Measurements from ENCODE around the gene ESR1.

ESR1 gene

DNA sequence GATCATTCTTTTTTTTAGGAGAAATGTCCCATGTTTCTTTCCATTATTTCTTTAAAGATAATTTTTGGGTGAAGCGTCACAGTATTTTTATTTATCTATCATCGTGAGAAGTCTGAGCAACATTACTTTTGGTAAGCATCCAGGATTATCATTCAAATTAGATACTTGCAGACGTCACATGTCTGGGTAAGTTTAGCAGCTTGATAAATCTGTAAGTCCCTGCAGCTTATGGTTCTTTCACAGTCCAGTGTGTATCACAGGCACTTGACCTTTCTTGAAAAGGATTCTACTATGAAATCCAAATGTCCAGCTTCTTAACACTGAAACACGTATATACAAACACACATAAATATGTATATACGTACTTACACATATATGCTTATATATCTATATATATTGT is 359.4 kb downstream of the ESR1 start:
- no peak for DNase-seq (ENCODE audit: extremely low read depth in 1 of 2, low read depth in 1 of 2)

DNA sequence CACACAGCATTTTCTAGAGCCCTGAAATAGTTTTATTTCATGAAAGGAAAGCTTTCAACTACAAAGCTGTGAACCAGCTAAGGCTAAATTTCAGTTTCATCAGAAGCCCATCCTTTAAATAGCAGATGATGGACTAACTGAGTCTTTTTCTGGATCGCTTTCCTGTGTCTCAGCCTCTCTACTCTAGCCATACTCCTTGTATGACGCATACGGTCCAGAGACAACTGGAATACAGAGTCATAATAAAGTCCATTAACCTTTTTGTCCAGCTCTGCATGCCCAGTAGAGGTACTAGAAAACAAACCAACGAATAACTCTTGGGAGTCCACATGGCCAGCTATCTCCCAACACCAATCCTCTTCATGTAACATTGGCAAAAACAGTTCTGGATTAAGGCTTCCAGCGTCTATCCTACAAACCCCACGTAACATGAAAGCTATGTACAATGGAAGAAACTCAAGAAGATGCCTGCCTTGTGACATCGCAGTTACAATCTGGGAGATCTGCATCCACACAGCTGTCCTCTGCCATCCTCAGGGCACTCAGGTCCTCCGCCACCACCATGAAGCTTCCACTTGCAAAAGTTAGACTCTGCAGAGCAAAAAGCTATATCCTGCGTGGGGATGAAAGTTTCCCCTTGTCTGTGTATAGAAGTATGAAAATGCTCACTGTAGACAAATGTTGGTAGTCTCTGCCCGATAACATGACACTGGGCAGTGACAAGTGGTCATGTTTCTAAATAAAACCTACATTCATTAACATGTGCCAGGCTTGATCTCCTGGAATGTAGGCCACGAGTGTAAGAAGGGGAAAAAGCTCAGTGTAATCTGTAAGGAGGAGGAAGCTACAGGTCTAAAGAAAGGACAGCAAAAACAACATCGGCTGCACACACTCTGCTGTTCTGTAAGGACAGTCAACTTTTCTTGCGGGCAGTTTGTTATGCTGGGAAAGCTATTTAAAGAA is 360.4 kb downstream of the ESR1 start:
- DNase-seq (ENCODE audit: extremely low read depth in 1 of 2, low read depth in 1 of 2), result no peak

DNA sequence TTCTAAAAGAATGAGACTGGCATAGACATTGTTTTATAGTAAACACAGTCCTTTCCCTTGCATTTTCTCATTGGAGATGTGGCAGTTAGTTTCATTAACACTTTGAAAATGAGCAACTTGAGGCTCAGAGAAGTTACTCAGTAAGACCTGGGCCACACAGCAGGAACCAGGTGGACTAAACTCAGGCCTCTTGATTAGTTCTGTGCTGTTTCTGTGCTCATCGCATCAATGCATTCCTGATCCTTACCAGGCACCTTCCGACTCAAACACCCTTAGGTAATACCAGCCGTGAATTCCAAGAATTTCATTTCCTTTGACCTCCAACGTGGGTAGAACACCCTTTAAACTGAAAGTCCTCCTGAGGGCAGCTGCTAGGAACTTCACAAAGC is 362.8 kb downstream of the ESR1 start:
- no peak for DNase-seq (ENCODE audit: extremely low read depth in 1 of 2, low read depth in 1 of 2)

DNA sequence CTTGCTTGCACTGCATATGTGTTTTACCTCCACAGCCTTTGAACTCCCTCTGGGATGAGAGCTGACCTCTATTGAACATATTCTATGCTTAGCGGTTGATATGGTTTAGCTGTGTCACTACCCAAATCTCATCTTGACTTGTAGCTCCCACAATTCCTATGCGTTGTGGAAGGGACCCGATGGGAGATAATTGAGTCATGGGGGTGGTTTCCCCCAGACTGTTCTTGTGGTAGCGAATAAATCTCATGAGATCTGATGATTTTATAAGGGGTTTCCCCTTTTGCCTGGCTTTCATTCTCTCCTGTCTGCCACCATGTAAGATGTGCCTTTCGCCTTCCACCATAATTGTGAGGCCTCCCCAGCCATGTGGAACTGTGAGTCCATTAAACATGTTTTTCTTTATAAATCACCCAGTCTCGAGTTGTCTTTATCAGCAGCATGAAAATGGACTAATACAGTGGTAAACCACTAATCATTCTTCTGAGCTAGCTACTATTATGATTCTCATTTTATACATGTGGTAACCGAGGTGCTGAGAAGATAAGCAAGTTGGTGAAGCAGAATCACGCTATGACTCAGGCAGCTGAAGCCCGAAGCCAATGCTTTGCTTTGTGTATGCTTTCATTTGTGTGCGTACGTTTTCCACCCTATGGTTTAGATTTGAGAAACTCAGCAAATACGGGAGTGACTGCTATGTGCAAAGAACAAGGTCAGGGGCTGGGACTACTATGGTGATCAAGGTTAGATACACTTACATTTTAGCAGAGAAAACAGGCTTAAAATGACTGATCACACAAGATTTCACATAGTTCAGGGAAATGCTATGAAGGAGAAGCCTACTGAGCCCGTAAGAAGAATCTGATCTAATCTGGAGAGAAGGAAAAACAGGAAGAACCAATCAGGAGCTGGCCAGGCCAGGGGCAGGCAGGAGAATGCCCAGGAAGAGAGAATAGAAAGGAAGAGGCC is 363.5 kb downstream of the ESR1 start:
- DNase-seq (ENCODE audit: extremely low read depth in 1 of 2, low read depth in 1 of 2), result no peak

DNA sequence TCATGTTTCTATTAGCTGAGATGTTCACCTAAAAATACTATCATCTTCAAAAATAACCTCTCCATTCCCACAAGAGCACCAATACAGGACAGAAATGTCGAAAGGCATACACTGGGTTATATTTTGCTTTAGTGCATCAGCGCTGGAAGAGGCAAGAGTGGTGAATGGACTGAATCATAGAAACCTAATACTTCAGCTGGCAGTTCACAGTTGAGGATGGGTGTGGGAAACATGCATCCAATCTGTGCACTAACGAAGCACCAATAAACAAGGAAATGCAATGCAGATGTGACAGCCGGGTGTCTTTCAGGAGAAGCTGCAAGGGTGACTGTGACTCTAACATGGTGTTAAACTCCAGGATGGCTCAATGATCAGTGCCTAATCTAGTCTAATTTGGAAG is 365.8 kb downstream of the ESR1 start:
- no peak for DNase-seq (ENCODE audit: extremely low read depth in 1 of 2, low read depth in 1 of 2)

DNA sequence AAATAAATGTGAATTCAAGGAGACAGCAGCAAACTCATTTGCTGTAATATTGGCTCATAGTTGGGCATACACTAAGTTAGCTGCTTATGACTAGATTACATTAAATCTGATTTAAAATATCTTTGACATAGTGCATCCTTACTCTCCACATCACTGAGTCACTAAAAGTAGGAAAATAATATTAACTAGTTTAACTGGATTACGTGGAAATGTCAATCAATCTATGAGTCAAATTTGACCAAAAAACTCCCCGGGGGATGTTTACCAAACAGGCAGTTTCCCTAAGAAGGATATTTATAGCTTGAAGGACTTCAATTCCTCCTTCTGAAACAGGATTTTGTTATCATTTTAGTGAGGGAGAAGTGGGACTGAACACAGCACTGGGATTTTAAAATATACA is 366.5 kb downstream of the ESR1 start:
- no peak for DNase-seq (ENCODE audit: extremely low read depth in 1 of 2, low read depth in 1 of 2)

DNA sequence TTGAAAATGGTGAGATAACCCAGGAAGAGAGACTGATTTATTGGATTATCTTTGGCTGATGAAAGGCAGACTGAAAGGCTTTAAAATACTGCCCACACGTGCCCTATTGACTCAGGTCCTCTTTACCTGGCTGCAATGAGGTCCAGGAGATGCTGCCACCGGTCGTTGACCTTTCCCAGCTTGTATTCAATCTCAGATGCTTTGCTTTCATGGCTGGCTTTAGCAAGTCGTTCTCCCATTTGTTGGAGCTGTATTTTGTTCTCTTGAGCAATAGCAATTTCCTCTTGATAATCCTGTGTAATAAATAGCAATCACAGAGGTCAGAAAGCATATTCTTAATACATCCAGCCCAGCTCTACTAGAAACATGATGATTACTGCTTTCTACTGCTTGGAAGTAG is 368.8 kb downstream of the ESR1 start:
- DNase-seq (ENCODE audit: extremely low read depth in 1 of 2, low read depth in 1 of 2), result no peak
